Common myeloid progenitor, CD34-positive (primary cell): ENCODE data around the gene VAV3.

Experiments used
- CTCF ChIA-PET: fragments of 350-600 bp; sonication (Branson Sonifier 250); formaldehyde crosslinking; loops from one replicate; lab custom pipeline; 2021; ENCODE audit warnings: antibody characterized with exemption; lab: Charles Lee
- POLR2A ChIA-PET: fragments of 350-600 bp; sonication (Branson Sonifier 250); formaldehyde crosslinking; loops from one replicate; lab custom pipeline; 2021; ENCODE audit warnings: antibody characterized with exemption; lab: Charles Lee
- DNase-seq, 3 donors: peaks; one replicate each; pipeline versions ENCODE4 v3.0.0 to v3.0.0-alpha.2; 2013
- H3K27ac ChIP-seq, 2 experiments: 1 replicate in 1 of 2; 2 replicates in 1 of 2; pipeline ENCODE4 v1.7.0; 2013; ENCODE audit warnings: inconsistent platforms in 2 of 2, low read length in 2 of 2, mild to moderate bottlenecking in 2 of 2, low read depth in 1 of 2, moderate library complexity in 1 of 2; ENCODE audit not compliant: severe bottlenecking in 2 of 2, insufficient read depth in 1 of 2, poor library complexity in 1 of 2
- H3K27me3 ChIP-seq, 5 experiments: replicated peaks in 2 of 5; 1 replicate in 3 of 5; 2 replicates in 2 of 5; pipeline versions ENCODE4 v1.6.1 to v1.7.0; 2013; ENCODE audit warnings: low read length in 4 of 5, mild to moderate bottlenecking in 2 of 5, moderate library complexity in 2 of 5, inconsistent platforms in 1 of 5; ENCODE audit not compliant: insufficient read depth in 5 of 5, control insufficient read depth in 4 of 5
- H3K36me3 ChIP-seq, 4 experiments: 1 replicate in 2 of 4; 2 replicates in 2 of 4; pipeline versions ENCODE4 v1.6.1 to v1.7.0; 2013; ENCODE audit warnings: low read length in 3 of 4, control low read depth in 1 of 4, mild to moderate bottlenecking in 1 of 4; ENCODE audit not compliant: control insufficient read depth in 4 of 4, insufficient read depth in 4 of 4
- H3K4me1 ChIP-seq, 4 experiments: 1 replicate in 3 of 4; 2 replicates in 1 of 4; pipeline versions ENCODE4 v1.6.1 to v1.7.1; 2013; ENCODE audit warnings: low read length in 3 of 4, mild to moderate bottlenecking in 3 of 4, control low read depth in 1 of 4, inconsistent platforms in 1 of 4, moderate library complexity in 1 of 4; ENCODE audit not compliant: control insufficient read depth in 4 of 4, insufficient read depth in 4 of 4; ENCODE audit errors: control extremely low read depth in 1 of 4
- H3K4me3 ChIP-seq, 7 experiments: 1 replicate in 4 of 7; 2 replicates in 3 of 7; pipeline versions ENCODE4 v1.5.1 to v1.7.0; 2013; ENCODE audit warnings: mild to moderate bottlenecking in 7 of 7, low read length in 6 of 7, moderate library complexity in 6 of 7, inconsistent platforms in 2 of 7, low read depth in 2 of 7, control low read depth in 1 of 7; ENCODE audit not compliant: insufficient read depth in 4 of 7, control insufficient read depth in 1 of 7; ENCODE audit errors: extremely low read depth in 1 of 7
- H3K9me3 ChIP-seq, 5 experiments: 1 replicate in 4 of 5; 2 replicates in 1 of 5; pipeline versions ENCODE4 v1.6.1 to v1.7.1; 2013; ENCODE audit warnings: low read length in 4 of 5, mild to moderate bottlenecking in 2 of 5, inconsistent platforms in 1 of 5, low read depth in 1 of 5, moderate library complexity in 1 of 5; ENCODE audit not compliant: control insufficient read depth in 4 of 5, insufficient read depth in 2 of 5; ENCODE audit errors: control extremely low read depth in 1 of 5
- WGBS: methylation state at CpG from one replicate; pipeline ENCODE4 v1.1.5; 2013; ENCODE audit not compliant: insufficient coverage; 5-methylcytosine and 5-hydroxymethylcytosine counted together

Gene VAV3

GRCh38 chr1:107940701-107941100 lies 24.3 kb downstream of the VAV3 start:
- peak overlapping the region; percentile 35 to 80 for H3K27ac ChIP-seq
- H3K4me1 ChIP-seq, result peaks cover 39 to 81% (median 73%) of the 10 kb centered on the region in 4 experiments
- DNase-seq, result peak in 1 of 3 donors; percentile 56
- CTCF ChIA-PET, result interaction anchor here (0.9 to 1.8 kb wide), 7 partner anchors 11 to 187 kb away, joined by 3 to 7 read pairs (median 4); no protein-coding TSS in a partner anchor
- POLR2A ChIA-PET, result interaction anchor here (1.0 kb wide), 1 partner anchor 32 kb away, joined by 6 read pairs; no protein-coding TSS in a partner anchor
- no peaks in the 10 kb centered on the region for H3K9me3 ChIP-seq
- peak overlapping the region in 3 of 7 experiments; percentile 14 to 39 (median 31) for H3K4me3 ChIP-seq
- no peaks in the 10 kb centered on the region for H3K27me3 ChIP-seq
- H3K36me3 ChIP-seq, result no peaks in the 10 kb centered on the region

GRCh38 chr1:107940017-107940577 lies 24.9 kb downstream of the VAV3 start:
- H3K4me1 ChIP-seq, result peaks cover 45 to 87% (median 79%) of the 10 kb centered on the region in 4 experiments
- ChIA-PET CTCF (interaction anchor here (0.9 to 1.8 kb wide), 8 partner anchors 10 to 187 kb away, joined by 3 to 7 read pairs (median 4); no protein-coding TSS in a partner anchor), POLR2A (interaction anchor here (1.0 kb wide), 1 partner anchor 31 kb away, joined by 6 read pairs; no protein-coding TSS in a partner anchor)
- no peaks in the 10 kb centered on the region for H3K27me3 ChIP-seq
- H3K9me3 ChIP-seq, result no peaks in the 10 kb centered on the region
- peak overlapping the region; percentile 9 to 80 for H3K27ac ChIP-seq
- WGBS, result 80% methylated on average over 3 of the region's 5 CpGs
- H3K4me3 ChIP-seq, result peak overlapping the region in 1 of 7 experiments; percentile 19
- no peaks in the 10 kb centered on the region for H3K36me3 ChIP-seq
- DNase-seq, result no peak

GRCh38 chr1:107939256-107939655 lies 25.7 kb downstream of the VAV3 start:
- H3K9me3 ChIP-seq, result no peaks in the 10 kb centered on the region
- H3K4me1 ChIP-seq, result peaks cover 45 to 93% (median 87%) of the 10 kb centered on the region in 4 experiments
- no peak for DNase-seq
- no CpG with 5 or more reads among the region's 3 CpGs for WGBS
- ChIA-PET CTCF (interaction anchor here (0.8 to 1.6 kb wide), 5 partner anchors 12 to 188 kb away, joined by 3 to 7 read pairs (median 4); no protein-coding TSS in a partner anchor), POLR2A (no interaction called here)
- H3K27me3 ChIP-seq, result no peaks in the 10 kb centered on the region
- no peaks in the 10 kb centered on the region for H3K36me3 ChIP-seq
- no peak overlapping the region for H3K4me3 ChIP-seq
- H3K27ac ChIP-seq, result peak overlapping the region in 1 of 2 experiments; percentile 80

DNA sequence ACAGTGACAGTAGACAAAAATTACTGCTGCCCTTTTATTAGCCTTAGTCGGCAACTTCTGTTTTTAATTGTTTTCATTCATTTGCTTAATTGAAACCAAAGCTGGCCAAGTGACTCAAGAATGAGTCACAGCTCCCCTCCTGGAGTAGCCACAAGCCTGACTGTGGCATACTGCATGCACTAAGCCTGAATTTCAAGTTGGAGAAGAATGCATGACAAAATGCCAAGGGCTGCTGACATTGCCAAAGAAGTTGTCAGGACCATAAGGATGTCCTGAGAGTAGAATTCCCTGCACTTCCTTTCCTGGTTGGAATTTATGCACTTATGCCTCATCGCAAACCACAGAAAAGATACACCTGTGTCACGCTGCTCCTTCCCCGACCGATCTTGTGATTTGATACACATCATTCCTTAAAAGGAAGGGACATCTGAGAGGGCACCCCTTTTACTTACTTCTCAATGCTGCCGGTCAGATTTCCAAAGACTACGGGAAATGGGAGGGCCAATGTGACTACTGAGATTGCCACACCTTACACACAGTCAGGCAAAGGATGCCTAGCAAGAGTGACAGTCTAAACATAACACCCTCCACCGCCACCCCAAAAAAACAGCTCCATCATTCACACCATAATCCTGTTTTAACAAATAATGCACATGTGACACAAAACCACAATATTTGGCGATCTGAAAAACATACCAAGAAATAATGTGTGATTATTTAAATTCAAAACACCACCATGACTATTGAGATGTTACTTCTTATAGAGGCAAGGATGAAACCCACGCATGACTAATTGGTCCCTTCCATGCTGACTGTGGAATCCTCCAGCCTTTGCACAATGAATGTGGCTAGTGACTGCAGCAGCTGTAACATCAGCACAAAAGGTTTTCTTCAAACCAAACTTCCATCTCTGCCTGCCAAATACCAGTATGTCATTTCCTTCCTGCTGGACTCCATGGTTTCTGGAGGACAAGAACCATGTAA lies 28.2 kb downstream of the VAV3 start:
- H3K4me1 ChIP-seq, result peaks cover 40 to 80% (median 72%) of the 10 kb centered on the region in 4 experiments
- H3K27ac ChIP-seq, result peak overlapping the region in 1 of 2 experiments; percentile 63
- POLR2A ChIA-PET, result no interaction called here
- CTCF ChIA-PET, result interaction anchor here (1.1 to 1.3 kb wide), 2 partner anchors 154 to 187 kb away, joined by 3 read pairs; no protein-coding TSS in a partner anchor
- no peaks in the 10 kb centered on the region for H3K27me3 ChIP-seq
- H3K4me3 ChIP-seq, result peak overlapping the region in 1 of 7 experiments; percentile 46
- H3K36me3 ChIP-seq, result peaks cover 0 to 6% (median 0%) of the 10 kb centered on the region in 4 experiments
- H3K9me3 ChIP-seq, result no peaks in the 10 kb centered on the region
- peak; percentile 83 to 98 (median 96) for DNase-seq
- WGBS, result 75% methylated on average over 6 of the region's 10 CpGs

- Histone ChIP-seq H3K27me3 (no peaks in the 10 kb centered on the region), H3K4me1 (peaks cover 35 to 67% (median 60%) of the 10 kb centered on the region in 4 experiments), H3K27ac (no peak overlapping the region), H3K9me3 (no peaks in the 10 kb centered on the region), H3K36me3 (peaks cover 0 to 9% (median 0%) of the 10 kb centered on the region in 4 experiments), H3K4me3 (no peak overlapping the region)
- DNase-seq, result peak in 2 of 3 donors; percentile 35 to 55
- 100% methylated on average over 1 of the region's 4 CpGs for WGBS
- ChIA-PET POLR2A (no interaction called here), CTCF (interaction anchor here (1.2 kb wide), 1 partner anchor 15 kb away, joined by 5 read pairs; no protein-coding TSS in a partner anchor)
These were observed 29.4 kb downstream of the VAV3 start for GRCh38 chr1:107935396-107936064.

- WGBS, result 96% methylated on average over 4 of the region's 5 CpGs
- peaks cover 0 to 9% (median 0%) of the 10 kb centered on the region in 4 experiments for H3K36me3 ChIP-seq
- no peaks in the 10 kb centered on the region for H3K27me3 ChIP-seq
- no peaks in the 10 kb centered on the region for H3K9me3 ChIP-seq
- peaks cover 26 to 58% (median 52%) of the 10 kb centered on the region in 4 experiments for H3K4me1 ChIP-seq
- ChIA-PET POLR2A (no interaction called here), CTCF (interaction anchor here (1.0 to 1.4 kb wide), 4 partner anchors 10 to 192 kb away, joined by 3 to 5 read pairs (median 4); no protein-coding TSS in a partner anchor)
- peak overlapping the region in 1 of 7 experiments; percentile 18 for H3K4me3 ChIP-seq
- no peak for DNase-seq
- no peak overlapping the region for H3K27ac ChIP-seq
These were observed 30.4 kb downstream of the VAV3 start for GRCh38 chr1:107934578-107934977.
